Kidney epithelial cell (primary cell): Measurements from ENCODE around the gene VWA3A. TPM values are rescaled to one million over a fixed set of nuclear protein-coding genes. Genes with fewer than 3 reads are reported as not detected.

Experiments used
- DNase-seq: peaks from one replicate; pipeline ENCODE4 v3.0.0-alpha.2; 2010; ENCODE audit warnings: low read depth
- H3K27me3 ChIP-seq: 2 replicates; pipeline ENCODE4 v1.6.0; 2011; ENCODE audit warnings: low read length; ENCODE audit not compliant: control insufficient read depth, insufficient read depth
- H3K36me3 ChIP-seq: 2 replicates; pipeline ENCODE4 v1.5.1; 2011; ENCODE audit warnings: low read length; ENCODE audit not compliant: control insufficient read depth, insufficient read depth
- H3K4me3 ChIP-seq: 2 replicates; pipeline ENCODE4 v1.5.1; 2011; ENCODE audit warnings: low read depth, mild to moderate bottlenecking, control low read depth, low read length
- total RNA-seq: library from RNA; depleted of rRNA; stranded (reverse); fragments of >200 nt; gene quantifications from 2 replicates; pipeline ENCODE4 v1.2.3, GENCODE V29; 2015
- TF ChIP-seq, protein P1 (sequence below): IDR thresholded peaks from 2 replicates; pipeline ENCODE4 v1.5.1; 2011; ENCODE audit warnings: mild to moderate bottlenecking, moderate library complexity, low read length, control low read depth, inconsistent platforms; ENCODE audit not compliant: insufficient read depth, poor library complexity, severe bottlenecking

Gene VWA3A
- total RNA-seq, 1 donor from 2014 or later = 0.04 TPM

DNA sequence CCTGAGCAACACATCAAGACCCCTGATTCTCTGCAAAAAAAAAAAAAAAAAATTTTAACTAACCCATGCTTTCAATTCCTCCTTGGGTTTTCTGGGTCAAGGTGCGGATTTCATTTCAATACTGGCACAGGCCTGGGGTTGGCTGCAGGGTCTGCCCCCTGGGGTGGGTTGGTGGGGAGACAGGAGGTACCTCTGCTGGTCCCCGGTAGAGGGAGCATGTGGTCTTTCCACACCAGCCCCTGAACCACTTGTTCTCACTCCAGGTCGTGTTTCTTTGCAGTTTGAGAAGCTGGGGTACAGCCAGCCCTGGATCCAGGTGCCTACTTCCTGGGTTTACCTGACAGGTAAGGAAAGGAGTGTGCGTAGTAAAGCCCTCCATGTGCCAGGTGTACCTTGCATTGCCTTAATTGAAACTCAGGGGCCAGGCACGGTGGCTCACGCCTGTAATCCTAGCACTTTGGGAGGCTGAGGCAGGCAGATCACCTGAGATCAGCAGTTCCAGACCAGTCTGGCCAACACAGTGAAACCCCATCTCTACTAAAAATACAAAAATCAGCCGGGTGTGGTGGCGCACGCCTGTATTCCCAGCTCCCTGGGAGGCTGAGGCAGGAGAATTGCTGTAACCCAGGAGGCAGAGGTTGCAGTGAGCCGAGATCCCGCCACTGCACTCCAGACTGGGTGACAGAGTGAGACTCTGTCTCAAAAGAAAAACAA, 91.7 kb downstream of the VWA3A start:
- H3K36me3 ChIP-seq = no peaks in the 10 kb centered on the region
- H3K4me3 ChIP-seq = no peak overlapping the region
- TF ChIP-seq, protein P1, sequence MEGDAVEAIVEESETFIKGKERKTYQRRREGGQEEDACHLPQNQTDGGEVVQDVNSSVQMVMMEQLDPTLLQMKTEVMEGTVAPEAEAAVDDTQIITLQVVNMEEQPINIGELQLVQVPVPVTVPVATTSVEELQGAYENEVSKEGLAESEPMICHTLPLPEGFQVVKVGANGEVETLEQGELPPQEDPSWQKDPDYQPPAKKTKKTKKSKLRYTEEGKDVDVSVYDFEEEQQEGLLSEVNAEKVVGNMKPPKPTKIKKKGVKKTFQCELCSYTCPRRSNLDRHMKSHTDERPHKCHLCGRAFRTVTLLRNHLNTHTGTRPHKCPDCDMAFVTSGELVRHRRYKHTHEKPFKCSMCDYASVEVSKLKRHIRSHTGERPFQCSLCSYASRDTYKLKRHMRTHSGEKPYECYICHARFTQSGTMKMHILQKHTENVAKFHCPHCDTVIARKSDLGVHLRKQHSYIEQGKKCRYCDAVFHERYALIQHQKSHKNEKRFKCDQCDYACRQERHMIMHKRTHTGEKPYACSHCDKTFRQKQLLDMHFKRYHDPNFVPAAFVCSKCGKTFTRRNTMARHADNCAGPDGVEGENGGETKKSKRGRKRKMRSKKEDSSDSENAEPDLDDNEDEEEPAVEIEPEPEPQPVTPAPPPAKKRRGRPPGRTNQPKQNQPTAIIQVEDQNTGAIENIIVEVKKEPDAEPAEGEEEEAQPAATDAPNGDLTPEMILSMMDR = peak; percentile 29
- no peaks in the 10 kb centered on the region for H3K27me3 ChIP-seq
- no peak for DNase-seq

DNA sequence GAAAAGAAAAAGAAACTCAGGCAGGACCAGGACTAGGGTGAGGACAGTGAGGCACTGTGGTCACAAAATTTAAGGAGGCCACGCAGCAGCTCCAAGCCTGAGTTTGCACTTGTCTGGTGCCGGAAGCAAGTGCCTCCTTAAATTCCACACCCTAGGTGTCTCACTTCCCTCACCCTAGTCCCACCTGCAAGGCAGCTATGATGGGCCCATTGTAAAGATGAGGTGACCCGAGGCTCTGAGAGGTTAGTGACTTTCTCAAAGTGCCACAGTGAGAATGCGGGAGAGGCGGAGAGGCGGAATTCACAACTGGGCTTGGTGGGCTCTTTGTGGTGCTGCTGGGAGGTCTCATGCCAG, 92.3 kb downstream of the VWA3A start:
- no peak overlapping the region for H3K4me3 ChIP-seq
- TF ChIP-seq, protein P1 = no peak
- DNase-seq = no peak
- H3K27me3 ChIP-seq = no peaks in the 10 kb centered on the region
- H3K36me3 ChIP-seq = no peaks in the 10 kb centered on the region

GRCh38 chr16:22186517-22186916, 94.2 kb downstream of the VWA3A start:
- Histone ChIP-seq H3K36me3 (no peaks in the 10 kb centered on the region), H3K4me3 (no peak overlapping the region), H3K27me3 (no peaks in the 10 kb centered on the region)
- no peak for DNase-seq
- TF ChIP-seq, protein P1 = peak; percentile 11

DNA sequence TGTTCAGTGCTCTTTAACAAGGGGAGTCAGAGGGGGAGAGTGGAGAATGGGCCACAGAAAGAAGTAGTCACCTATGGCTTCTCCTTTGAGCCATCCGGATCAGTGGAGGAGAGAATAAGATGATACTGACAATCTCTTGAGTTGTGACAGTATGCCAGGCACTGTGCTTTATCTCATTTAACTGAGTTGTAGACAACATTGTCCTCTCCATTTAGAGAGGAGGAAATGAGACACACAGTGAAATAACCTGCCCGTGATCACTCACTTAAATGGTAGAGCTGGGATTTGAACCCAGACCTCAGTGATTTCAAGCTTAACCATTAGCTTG, 95.9 kb downstream of the VWA3A start:
- H3K4me3 ChIP-seq = no peak overlapping the region
- DNase-seq = no peak
- no peaks in the 10 kb centered on the region for H3K36me3 ChIP-seq
- H3K27me3 ChIP-seq = no peaks in the 10 kb centered on the region
- TF ChIP-seq, protein P1 = no peak

DNA sequence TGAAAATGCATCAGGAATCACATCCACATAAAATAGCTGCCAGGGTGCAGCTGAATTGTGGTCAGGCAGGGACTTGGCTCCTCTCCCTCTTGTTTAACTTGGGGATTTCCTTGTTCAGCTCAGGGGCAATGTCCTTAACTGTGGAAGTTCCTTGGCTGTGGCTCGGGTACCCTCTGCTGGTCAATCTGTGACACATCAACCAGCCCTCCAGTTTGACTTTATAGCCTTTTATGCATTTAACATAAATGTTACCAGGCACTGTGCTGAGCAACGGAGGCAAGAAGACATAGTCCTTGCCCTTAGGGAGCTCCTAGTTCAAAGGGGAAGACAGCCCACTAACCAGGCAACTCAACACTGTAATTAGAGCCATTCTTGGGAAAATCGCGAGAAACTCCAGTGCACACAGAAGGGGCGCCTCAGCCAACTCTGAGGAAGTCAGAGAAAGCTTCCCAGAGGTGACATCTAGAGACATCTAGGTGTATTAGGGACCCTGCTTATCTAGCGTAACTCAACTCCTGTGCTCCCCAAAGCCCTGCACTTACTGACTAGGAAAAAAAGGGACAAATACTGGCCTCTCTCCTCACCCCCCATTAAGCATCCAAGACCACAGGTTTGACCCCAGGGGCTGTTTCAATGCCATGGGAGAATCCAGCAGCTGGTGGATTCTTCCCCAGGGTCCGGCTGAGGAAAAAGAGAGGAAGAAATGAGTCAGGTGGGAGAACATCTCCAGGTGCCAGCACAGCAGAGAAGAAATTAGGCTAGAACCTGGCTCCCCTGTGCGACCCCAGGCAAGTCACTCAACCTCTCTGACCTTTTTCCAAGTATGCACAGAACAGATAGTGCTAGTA, 96.5 kb downstream of the VWA3A start:
- TF ChIP-seq, protein P1 = peak; percentile 83
- H3K4me3 ChIP-seq = no peak overlapping the region
- H3K36me3 ChIP-seq = no peaks in the 10 kb centered on the region
- no peaks in the 10 kb centered on the region for H3K27me3 ChIP-seq
- DNase-seq = peak; percentile 85
